Spleen (tissue), 11 donors: ENCODE results near the gene ATF6. TPM values are rescaled to one million over a fixed set of nuclear protein-coding genes. Genes with fewer than 3 reads are reported as not detected.

ENCODE experiments used
- DNase-seq: peaks from one replicate; pipeline ENCODE4 v3.0.0-alpha.2; 2020
- H3K27ac ChIP-seq, 8 donors: fragments of 200-600 bp; sonication (generic) in 7 of 8; 1 replicate in 4 of 8; 2 replicates in 4 of 8; pipeline versions ENCODE4 v1.5.0 to v1.8.0; 2016 to 2021; ENCODE audit warnings: inconsistent platforms in 4 of 8, mild to moderate bottlenecking in 4 of 8, moderate library complexity in 1 of 8
- H3K27me3 ChIP-seq, 7 donors: fragments of 200-600 bp; sonication (generic) in 6 of 7; replicated peaks in 1 of 7; 1 replicate in 4 of 7; 2 replicates in 3 of 7; pipeline versions ENCODE4 v1.5.0 to v1.8.0; 2016 to 2021; ENCODE audit warnings: inconsistent platforms in 3 of 7, mild to moderate bottlenecking in 1 of 7
- H3K36me3 ChIP-seq, 6 donors: fragments of 200-600 bp; sonication (generic) in 5 of 6; 1 replicate in 4 of 6; 2 replicates in 2 of 6; pipeline versions ENCODE4 v1.5.0 to v1.8.0; 2016 to 2021; ENCODE audit warnings: inconsistent platforms in 2 of 6
- H3K4me1 ChIP-seq, 6 donors: fragments of 200-600 bp; sonication (generic) in 5 of 6; 1 replicate in 3 of 6; 2 replicates in 3 of 6; pipeline versions ENCODE4 v1.5.0 to v1.8.0; 2016 to 2021; ENCODE audit warnings: inconsistent platforms in 3 of 6
- H3K4me3 ChIP-seq, 8 donors: fragments of 200-600 bp; sonication (generic) in 7 of 8; 1 replicate in 4 of 8; 2 replicates in 4 of 8; pipeline versions ENCODE4 v1.5.0 to v1.8.0; 2016 to 2021; ENCODE audit warnings: inconsistent platforms in 4 of 8, mild to moderate bottlenecking in 4 of 8, moderate library complexity in 2 of 8
- H3K9me3 ChIP-seq, 8 donors: fragments of 200-600 bp; sonication (generic) in 7 of 8; 1 replicate in 4 of 8; 2 replicates in 4 of 8; pipeline versions ENCODE4 v1.5.0 to v1.8.0; 2016 to 2021; ENCODE audit warnings: inconsistent platforms in 4 of 8
- CTCF ChIP-seq, 11 experiments: fragments of 200-600 bp in 7 of 11; fragments of 450-650 bp in 4 of 11; sonication (generic) in 4 of 11; IDR thresholded peaks in 8 of 11; conservative IDR thresholded peaks in 3 of 11; 1 replicate in 7 of 11; 2 replicates in 4 of 11; pipeline versions ENCODE4 v1.4.0 to v1.8.0; 2016 to 2021; ENCODE audit warnings: antibody characterized with exemption in 11 of 11, inconsistent platforms in 4 of 11, mild to moderate bottlenecking in 1 of 11
- POLR2A ChIP-seq, 3 donors: fragments of 450-650 bp; IDR thresholded peaks; one replicate each; pipeline ENCODE4 v1.5.1; 2017; ENCODE audit warnings: antibody characterized with exemption in 3 of 3, mild to moderate bottlenecking in 1 of 3
- POLR2AphosphoS5 ChIP-seq, 3 donors: sonication (generic); formaldehyde crosslinking; IDR thresholded peaks; one replicate each; pipeline ENCODE4 v1.5.1; 2017; ENCODE audit warnings: antibody characterized with exemption in 3 of 3
- WGBS, 5 donors: extraction: QIAGEN DNeasy Blood & Tissue Kit in 3 of 5; methylation state at CpG; one replicate each; pipeline versions ENCODE4 v1.1.5 to v1.1.7; 2013 to 2018; 5-methylcytosine and 5-hydroxymethylcytosine counted together
- intact Hi-C: fragments of 100-400 bp; cut with DNase I; formaldehyde crosslinking; loops from one replicate; pipeline ENCODE4 v1.15.0; 2023; ENCODE audit warnings: low total_unique reads
- polyA plus RNA-seq, 3 donors: library from polyadenylated mRNA; stranded (reverse); fragments of 200-250 nt; gene quantifications; one replicate each; pipeline ENCODE4 v1.2.1, GENCODE V29; 2013
- total RNA-seq, 7 donors: library from RNA; depleted of rRNA in 3 of 7; stranded (reverse); fragments of >200 nt in 3 of 7; fragmentation: NEBNext Ultra II Directional in 4 of 7; extraction: Animal tissue kit (Norgen Biotek cat#: 25700) in 4 of 7; gene quantifications; one replicate each; pipeline versions ENCODE4 v1.1.0 to v1.2.1, GENCODE V29; 2016 to 2021
- donor health status: healthy with polysubstance abuse.
- donor health status: DM: no; HTN: no; CAD: no; lungs with moderate emphysema.
- donor health status: DM: no; HTN: no; CAD: no.
- donor health status: Bipolar disorder and iron deficiency.
- donor health status: healthy.
- donor health status: DM: no; HTN: no; CAD: no.
- donor health status: DM: yes; HTN: yes; CAD: no.

ATF6 gene
- total and polyA plus RNA-seq, 10 donors = 2.5 to 46.8 (median 33.0) TPM

GRCh38 chr1:161731981-161732718, 34.0 kb upstream of the ATF6 start:
- no peak overlapping the region for H3K27ac ChIP-seq
- TF ChIP-seq CTCF (IDR thresholded peaks at IDR 0.05 in 8 of 11, conservative IDR thresholded peaks at IDR 0.05 in 3 of 11) = no peak
- no peak for TF ChIP-seq POLR2A (IDR thresholded peaks at IDR 0.05)
- no peak for TF ChIP-seq POLR2AphosphoS5 (IDR thresholded peaks at IDR 0.05)
- intact Hi-C loops = no loop called here
- H3K9me3 ChIP-seq = no peaks in the 10 kb centered on the region
- no peaks in the 10 kb centered on the region for H3K36me3 ChIP-seq
- H3K4me1 ChIP-seq = peaks cover 4 to 25% (median 18%) of the 10 kb centered on the region in 6 donors
- no peak overlapping the region for H3K4me3 ChIP-seq
- 73 to 91% (median 78%) methylated on average over 5 of the region's 5 CpGs for WGBS, 5 donors
- peaks cover 0 to 11% (median 0%) of the 10 kb centered on the region in 7 donors for H3K27me3 ChIP-seq
- no peak for DNase-seq

- TF ChIP-seq POLR2A (IDR thresholded peaks at IDR 0.05) (no peak), CTCF (IDR thresholded peaks at IDR 0.05 in 8 of 11, conservative IDR thresholded peaks at IDR 0.05 in 3 of 11) (no peak), POLR2AphosphoS5 (IDR thresholded peaks at IDR 0.05) (no peak)
- no peak overlapping the region for H3K4me3 ChIP-seq
- 9 to 16% (median 13%) methylated on average over 1 of the region's 1 CpG for WGBS, 5 donors
- H3K9me3 ChIP-seq = no peaks in the 10 kb centered on the region
- intact Hi-C loops = no loop called here
- peaks cover 0 to 3% (median 0%) of the 10 kb centered on the region in 7 donors for H3K27me3 ChIP-seq
- H3K27ac ChIP-seq = no peak overlapping the region
- H3K4me1 ChIP-seq = peaks cover 0 to 18% (median 12%) of the 10 kb centered on the region in 6 donors
- no peaks in the 10 kb centered on the region for H3K36me3 ChIP-seq
- DNase-seq = no peak
Observed at GRCh38 chr1:161733526-161733925, 32.6 kb upstream of the ATF6 start.

GRCh38 chr1:161735837-161736236, 30.3 kb upstream of the ATF6 start:
- Histone ChIP-seq H3K27me3 (no peaks in the 10 kb centered on the region), H3K9me3 (no peaks in the 10 kb centered on the region), H3K4me1 (peaks cover 7 to 30% (median 28%) of the 10 kb centered on the region in 6 donors), H3K27ac (no peak overlapping the region), H3K36me3 (no peaks in the 10 kb centered on the region), H3K4me3 (no peak overlapping the region)
- intact Hi-C loops = no loop called here
- WGBS, 5 donors = 72 to 91% (median 87%) methylated on average over 3 of the region's 3 CpGs
- TF ChIP-seq POLR2AphosphoS5 (IDR thresholded peaks at IDR 0.05) = no peak
- no peak for TF ChIP-seq CTCF (IDR thresholded peaks at IDR 0.05 in 8 of 11, conservative IDR thresholded peaks at IDR 0.05 in 3 of 11)
- no peak for TF ChIP-seq POLR2A (IDR thresholded peaks at IDR 0.05)
- no peak for DNase-seq

- TF ChIP-seq POLR2AphosphoS5 (IDR thresholded peaks at IDR 0.05) (no peak), POLR2A (IDR thresholded peaks at IDR 0.05) (no peak), CTCF (IDR thresholded peaks at IDR 0.05 in 8 of 11, conservative IDR thresholded peaks at IDR 0.05 in 3 of 11) (no peak)
- Histone ChIP-seq H3K27ac (no peak overlapping the region), H3K27me3 (no peaks in the 10 kb centered on the region)
Observed at GRCh38 chr1:161736335-161736969, 29.7 kb upstream of the ATF6 start.

More at GRCh38 chr1:161736335-161736969, 29.7 kb upstream of the ATF6 start:
- peaks cover 12 to 36% (median 35%) of the 10 kb centered on the region in 6 donors for H3K4me1 ChIP-seq
- H3K4me3 ChIP-seq = no peak overlapping the region
- H3K36me3 ChIP-seq = no peaks in the 10 kb centered on the region
- no peaks in the 10 kb centered on the region for H3K9me3 ChIP-seq
- 68 to 86% (median 79%) methylated on average over 4 of the region's 4 CpGs for WGBS, 5 donors
- intact Hi-C loops = no loop called here
- no peak for DNase-seq
